HG02870 (cell line): Measurements from ENCODE around the gene SPDYE3.
"Not testable (repeated sequence)": the region's sequence is repeated elsewhere in the genome, so short reads cannot be mapped to it uniquely, and the experiment has no call there.

Source experiments
- ATAC-seq: cut with Tn5 transposase; IDR thresholded peaks from one replicate; pipeline ENCODE4 v1.9.1; 2021; ENCODE audit warnings: mild to moderate bottlenecking, moderate library complexity; ENCODE audit not compliant: unreplicated experiment

The SPDYE3 gene

GRCh38 chr7:100287191-100287969 is 20.1 kb upstream of the SPDYE3 start:
- ATAC-seq: not testable (repeated sequence)

DNA sequence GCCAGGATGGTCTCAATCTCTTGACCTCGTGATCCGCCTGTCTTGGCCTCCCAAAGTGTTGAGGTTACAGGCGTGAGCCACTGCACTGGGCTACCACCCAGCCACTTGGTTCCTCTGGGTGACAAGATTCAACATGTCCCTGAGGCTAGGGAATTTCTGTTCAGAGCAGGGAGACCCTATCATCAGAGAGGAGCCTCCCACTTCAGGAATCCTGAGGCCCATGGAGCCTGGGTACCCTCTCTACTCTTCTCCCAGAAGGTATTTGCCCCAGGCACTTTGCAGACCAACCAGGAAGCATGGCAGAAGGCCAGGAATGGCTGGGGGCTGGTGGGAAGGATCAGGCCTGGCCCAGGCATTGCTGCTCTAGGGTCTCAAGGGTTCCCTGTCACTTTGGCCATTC is 19.2 kb upstream of the SPDYE3 start:
- not testable (repeated sequence) for ATAC-seq

GRCh38 chr7:100292162-100292561 is 15.3 kb upstream of the SPDYE3 start:
- ATAC-seq: not testable (repeated sequence)

DNA sequence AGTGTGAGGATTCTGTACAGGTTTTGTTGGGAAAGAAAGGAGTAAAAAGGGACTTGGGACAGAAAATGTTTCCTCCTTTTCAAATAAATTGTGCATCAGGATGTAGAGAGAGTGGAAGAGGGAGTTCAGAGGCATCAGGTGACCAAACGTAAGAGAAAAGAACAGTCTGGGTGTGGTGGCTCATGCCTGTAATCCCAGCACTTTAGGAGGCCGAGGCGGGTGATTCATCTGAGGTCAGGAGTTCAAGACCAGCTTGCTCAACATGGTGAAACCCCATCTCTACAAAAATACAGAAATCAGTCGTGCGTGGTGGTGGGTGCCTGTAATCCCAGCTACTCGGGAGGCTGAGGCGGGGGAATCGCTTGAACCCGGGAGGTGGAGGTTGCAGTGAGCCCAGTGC is 12.2 kb upstream of the SPDYE3 start:
- ATAC-seq: not testable (repeated sequence)

- not testable (repeated sequence) for ATAC-seq
Observed at GRCh38 chr7:100297852-100298631, 9.5 kb upstream of the SPDYE3 start.

- ATAC-seq: not testable (repeated sequence)
Observed at GRCh38 chr7:100298632-100298895, 8.9 kb upstream of the SPDYE3 start.

- ATAC-seq: not testable (repeated sequence)
Observed at GRCh38 chr7:100304526-100304925, 3.0 kb upstream of the SPDYE3 start.

DNA sequence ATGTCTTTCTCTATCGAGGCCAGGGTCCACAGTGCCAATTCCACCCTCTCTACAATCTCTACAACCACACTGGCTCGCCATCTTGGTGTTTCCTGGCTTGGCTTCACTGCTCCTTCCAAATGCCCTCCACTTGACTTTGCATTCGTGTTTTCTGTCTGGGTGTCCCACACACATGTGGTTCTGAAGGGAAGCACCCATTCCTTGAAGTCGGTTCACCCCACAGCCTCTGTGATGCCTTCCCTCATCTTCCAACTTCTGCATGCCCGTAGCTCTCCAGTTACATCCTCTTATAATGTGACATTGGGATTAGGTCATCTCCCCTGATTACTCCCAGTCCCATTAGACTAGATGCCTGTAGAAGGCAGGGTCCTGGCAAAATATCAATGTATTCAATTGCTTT is 10.8 kb downstream of the SPDYE3 start:
- not testable (repeated sequence) for ATAC-seq

DNA sequence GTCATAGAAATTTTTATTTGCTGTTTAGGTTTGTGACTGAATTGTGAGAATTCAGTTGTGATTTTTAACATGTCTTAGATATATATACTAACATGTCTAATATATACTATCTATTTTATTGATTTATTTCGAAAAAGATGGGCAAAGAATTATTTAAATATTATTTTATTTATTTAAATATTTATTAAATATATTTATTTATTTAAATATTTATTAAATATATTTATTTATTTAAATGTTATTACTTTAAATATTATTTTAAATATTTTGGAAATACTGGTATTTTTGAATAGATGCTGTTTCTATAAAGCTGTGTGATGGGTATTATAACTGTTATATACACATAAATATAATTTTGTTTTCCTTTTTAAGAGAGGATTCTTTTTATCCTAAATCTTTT is 14.1 kb downstream of the SPDYE3 start:
- ATAC-seq: not testable (repeated sequence)

GRCh38 chr7:100324194-100324593 is 16.7 kb downstream of the SPDYE3 start:
- not testable (repeated sequence) for ATAC-seq

- not testable (repeated sequence) for ATAC-seq
Observed at GRCh38 chr7:100325671-100326070, 18.2 kb downstream of the SPDYE3 start.

DNA sequence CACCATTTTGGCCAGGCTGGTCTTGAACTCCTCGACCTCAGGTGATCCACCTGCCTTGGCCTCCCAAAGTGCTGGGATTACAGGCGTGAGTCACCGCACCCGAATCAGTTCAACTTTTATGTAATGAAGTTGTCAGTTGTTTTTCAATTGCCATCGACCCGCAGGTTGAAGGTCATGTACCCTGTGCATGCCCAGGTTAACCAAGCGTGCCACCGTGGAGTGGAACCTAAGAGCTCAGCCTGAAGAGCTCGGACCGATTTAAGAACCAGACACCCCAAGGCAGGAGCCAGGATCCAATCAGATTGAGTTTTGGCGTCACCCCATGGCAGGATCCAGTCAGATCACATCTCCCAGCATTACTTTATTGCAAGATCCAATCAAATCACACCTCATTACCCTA is 19.4 kb downstream of the SPDYE3 start:
- not testable (repeated sequence) for ATAC-seq

DNA sequence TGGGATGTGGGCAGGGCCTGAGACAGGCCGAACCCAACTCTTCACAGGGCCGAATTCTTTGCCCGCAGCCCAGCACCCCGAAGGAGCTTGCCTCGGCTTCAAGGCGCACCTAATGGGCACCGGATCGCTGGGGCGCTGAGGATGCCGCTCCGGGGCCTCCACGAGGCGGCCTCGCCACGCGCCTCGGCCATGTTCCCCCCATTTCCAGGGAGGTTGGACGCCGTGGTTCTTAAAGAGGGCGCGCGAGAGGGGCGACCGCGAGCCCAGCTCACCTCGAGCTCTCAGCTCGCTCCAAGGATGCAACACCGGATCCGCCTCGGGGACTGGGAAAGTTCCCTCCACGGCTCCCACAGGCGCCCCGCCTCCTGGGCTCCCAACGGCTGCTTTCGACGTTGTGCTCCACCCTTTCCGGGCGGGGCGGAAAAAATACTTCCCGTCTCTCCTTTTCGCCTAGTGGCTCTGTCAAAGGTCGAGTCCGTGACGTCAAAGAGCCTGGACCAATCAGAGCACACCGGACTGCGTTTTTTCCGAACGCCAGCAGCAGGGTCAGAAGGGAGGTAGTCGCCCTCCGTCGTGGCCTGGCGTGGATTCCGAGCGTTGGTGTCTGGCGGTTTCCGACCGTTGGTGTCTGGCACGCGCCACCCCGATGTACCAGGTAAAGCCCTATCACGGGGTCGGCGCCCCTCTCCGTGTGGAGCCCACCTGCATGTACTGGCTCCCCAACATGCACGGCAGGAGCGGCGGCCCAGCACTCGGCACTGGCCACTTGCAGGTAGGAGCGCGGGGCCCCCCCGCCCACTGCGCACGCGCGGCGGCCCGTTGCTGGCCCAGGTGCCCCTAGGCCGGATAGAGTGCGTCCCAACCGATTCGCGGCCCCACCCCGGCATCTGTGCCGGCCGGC is 28.3 kb downstream of the SPDYE3 start:
- ATAC-seq: peak; percentile 93

- ATAC-seq: not testable (repeated sequence)
Observed at GRCh38 chr7:100338083-100338696, 30.7 kb downstream of the SPDYE3 start.

- ATAC-seq: not testable (repeated sequence)
Observed at GRCh38 chr7:100341286-100341685, 33.8 kb downstream of the SPDYE3 start.

DNA sequence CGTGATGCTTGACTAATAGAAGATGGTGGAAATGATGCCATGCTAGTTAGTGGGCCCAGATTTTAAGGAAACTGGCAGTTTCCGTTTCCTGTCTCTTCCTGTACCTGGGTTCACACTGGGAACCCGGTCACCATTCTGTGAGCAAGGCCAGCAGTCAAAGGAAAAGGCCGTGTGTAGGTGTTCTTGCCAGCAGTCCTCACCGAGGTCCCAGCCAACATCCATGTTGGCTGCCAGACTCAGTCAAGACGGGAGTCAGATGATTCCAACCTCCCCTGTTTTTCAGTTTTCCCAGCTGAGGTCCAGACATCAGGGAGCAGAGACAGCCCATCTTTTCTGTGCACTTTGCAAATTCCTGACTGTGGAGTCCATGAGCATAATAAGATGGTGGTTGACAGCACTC is 35.3 kb downstream of the SPDYE3 start:
- no peak for ATAC-seq

- ATAC-seq: not testable (repeated sequence)
Observed at GRCh38 chr7:100344124-100344559, 36.6 kb downstream of the SPDYE3 start.

DNA sequence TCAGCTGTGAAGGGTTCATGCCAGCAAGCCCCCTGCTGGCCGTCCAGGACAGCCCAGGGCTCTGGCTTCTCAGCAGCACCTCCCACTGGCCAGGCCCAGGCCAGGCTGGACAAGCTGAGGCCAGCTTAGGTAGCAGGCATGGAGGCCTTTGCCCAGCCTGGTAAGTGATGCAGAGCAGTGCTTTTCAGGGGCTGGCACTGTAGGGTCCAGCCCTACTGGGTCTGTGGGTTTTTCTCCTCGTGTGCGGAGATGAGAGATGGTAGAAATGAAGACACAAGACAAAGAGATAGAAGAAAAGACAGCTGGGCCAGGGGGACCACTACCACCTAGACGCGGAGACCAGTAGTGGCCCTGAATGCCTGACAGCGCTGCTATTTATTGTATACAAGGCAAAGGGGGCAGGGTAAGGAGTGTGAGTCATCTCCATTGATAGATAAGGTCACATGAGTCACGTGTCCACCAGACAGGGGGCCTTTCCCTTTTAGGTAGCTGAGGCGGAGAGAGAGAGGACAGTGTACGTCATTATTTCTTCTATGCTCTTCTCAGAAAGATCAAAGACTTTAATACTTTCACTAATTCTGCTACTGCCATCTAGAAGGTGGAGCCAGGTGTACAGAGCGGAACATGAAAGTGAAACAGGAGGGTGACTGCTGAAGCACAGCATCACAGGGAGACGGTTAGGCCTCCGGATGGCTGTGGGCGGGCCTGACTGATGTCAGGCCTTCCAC is 37.2 kb downstream of the SPDYE3 start:
- peak; percentile 74 for ATAC-seq

DNA sequence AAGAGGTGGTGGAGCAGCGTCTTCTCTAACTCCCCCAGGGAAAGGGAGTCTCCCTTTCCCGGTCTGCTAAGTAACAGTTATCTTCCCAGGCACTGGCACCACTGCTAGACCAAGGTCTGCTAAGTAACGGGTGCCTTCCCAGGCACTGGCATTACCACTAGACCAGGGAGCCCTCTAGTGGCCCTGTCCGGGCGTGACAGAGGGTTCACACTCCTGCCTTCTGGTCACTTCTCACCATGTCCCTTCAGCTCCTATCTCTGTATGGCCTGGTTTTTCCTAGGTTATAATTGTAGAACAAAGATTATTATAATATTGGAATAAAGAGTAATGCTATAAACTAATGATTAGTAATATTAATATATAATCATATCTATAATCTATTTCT is 37.8 kb downstream of the SPDYE3 start:
- ATAC-seq: peak; percentile 21

GRCh38 chr7:100346921-100347320 is 39.4 kb downstream of the SPDYE3 start:
- ATAC-seq: no peak
